Stimulated activated CD4-positive, alpha-beta T cell treated with anti-CD3 and anti-CD28 coated beads, Interleukin-1b, Interleukin-23, amount 100 ng/mL, for 48 hours (primary cell): ENCODE results near the gene MTPN.

Source experiments
- DNase-seq: peaks from one replicate; pipeline ENCODE4 v3.0.0-alpha.2; 2020

The MTPN gene

DNA sequence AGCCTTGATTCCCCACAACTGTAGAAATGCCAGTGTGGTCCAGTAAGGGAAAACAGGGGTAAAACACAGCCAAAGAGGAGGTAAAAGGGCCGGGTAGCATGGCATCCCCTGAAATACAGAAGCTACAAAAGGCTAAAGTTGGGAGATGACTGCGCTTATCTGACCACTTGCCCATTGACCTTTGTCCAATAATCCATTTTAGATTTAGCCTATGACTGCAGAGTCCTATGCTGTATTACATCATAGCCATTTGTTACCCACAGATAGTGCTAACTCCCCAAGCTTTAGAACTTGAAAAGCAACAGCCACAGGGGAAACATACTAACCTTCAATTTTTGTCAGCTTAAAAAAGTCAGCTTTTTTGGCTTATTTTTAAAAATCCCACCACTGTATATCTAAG is 26.2 kb downstream of the MTPN start:
- no peak for DNase-seq

GRCh38 chr7:135950429-135950828 is 26.7 kb downstream of the MTPN start:
- no peak for DNase-seq

DNA sequence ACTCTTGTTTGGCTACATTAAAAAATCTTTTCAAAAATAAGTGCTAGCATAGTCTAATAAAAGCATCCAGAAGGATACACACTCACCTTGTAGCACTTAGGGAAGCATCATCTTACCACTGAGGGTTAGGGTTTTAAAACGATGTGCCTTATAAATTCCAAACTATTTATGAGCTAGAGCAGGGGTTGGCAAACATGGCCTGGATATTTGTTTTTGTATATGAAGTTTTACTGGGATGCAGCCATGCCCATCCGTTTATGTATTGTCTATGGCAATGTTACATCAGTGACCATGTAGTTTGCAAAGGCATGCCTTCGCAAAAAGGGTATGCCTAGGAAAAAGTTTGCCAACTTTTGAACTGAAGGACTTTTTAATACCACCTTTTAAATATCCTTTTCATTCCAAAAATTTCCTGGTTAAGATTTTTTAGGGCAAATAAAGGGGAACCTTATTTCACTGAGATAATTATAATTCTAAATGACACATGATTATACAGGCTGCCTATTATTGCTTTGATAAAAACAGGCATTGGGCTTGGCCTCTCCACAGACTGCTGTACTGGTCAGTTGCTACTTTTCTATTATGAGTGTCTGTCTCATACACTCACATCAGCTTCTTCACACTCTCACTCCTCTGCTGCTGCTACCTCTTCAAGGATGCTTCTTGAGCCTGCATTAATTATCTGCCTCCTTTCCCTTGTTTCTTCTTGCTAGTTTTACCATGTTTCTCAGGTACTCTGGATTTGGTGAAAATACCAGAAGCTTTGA is 30.7 kb downstream of the MTPN start:
- DNase-seq = no peak

DNA sequence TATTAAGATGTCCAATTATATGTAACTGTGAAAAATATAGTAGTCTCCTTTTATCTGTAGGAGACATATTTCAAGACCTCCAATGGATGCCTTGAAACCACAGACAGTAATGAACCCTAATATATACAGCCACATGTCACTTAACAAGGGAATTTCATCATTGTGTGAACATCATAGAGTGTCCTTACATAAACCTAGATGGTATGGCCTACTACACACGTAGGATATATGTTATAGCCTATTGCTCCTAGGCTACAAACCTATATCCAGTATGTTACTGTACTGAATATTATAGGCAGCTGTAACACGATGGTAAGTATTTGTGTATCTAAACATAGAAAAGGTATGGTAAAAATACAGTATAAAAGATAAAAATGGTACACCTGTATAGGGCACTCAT is 32.4 kb downstream of the MTPN start:
- DNase-seq = no peak

GRCh38 chr7:135943134-135943879 is 33.9 kb downstream of the MTPN start:
- no peak for DNase-seq

- no peak for DNase-seq
Observed at GRCh38 chr7:135942614-135943013, 34.5 kb downstream of the MTPN start.

GRCh38 chr7:135940077-135941075 is 36.8 kb downstream of the MTPN start:
- DNase-seq = no peak

- no peak for DNase-seq
Observed at GRCh38 chr7:135939261-135939812, 37.8 kb downstream of the MTPN start.

DNA sequence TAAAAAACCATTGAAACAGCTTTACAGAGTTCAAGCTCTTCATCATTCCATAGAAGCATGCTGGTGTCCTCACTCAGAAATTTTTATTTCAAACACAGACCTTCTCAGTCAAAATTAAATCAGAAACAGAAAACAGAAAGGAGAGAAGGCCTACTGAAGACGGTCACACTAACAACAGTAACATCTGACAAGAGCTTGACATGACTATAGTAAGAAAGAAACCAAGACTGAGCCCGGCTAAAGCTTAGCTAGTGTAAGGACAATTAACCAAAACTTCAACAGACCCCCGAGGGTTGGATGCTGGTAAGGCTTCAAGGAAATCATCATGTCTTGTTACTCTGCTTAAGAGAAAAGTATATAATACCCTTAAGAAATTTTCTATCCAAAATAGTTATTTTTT is 38.6 kb downstream of the MTPN start:
- DNase-seq = no peak

DNA sequence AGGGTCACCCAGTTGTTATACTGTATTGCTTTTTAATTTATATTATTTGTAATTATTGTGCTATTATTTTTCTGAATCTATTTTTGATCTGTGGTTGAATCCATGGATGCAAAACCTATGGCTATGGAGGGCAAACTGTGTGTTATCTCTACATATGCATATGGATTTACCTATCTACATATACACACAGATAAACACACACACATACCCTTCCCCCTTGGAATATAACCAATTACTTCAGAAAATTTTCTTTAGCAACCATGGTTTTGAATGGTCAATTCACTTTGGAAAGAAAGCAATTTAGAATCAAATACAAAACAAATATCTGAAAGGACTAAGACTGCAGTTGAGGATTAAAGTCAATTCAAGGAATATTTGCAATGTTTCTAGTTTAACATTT is 39.1 kb downstream of the MTPN start:
- no peak for DNase-seq

DNA sequence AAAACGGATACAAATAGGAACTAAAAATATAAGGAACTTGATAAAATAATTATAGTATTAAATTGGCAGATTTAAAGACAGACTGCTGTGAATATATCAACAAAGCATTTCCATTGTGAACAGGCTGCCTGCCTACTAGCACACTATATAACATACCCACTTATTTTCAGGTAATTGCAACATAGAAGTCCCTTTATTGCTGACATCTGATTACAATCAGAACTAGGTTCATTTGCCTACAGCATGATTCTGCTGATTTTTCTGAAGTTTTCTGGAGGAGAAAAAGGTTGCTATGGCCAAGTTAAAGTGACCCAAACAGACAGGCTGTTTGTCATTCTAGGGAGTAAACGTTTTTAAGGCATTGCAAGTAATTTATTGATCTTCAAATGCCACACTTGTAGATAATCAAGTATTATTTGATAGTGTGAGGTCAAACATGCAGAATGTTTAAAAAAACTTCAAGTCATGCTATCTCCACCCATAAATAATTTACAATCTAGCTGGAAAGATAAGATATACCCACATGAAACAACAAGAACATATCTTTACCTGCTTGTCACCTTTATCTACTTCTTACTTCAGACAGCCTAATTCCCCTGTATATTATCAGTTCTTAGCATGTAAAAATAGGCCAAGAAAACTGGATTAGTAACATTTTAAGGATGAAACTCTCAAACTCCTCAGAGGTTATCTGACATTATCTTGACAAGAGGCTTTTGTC is 40.5 kb downstream of the MTPN start:
- DNase-seq = no peak

GRCh38 chr7:135934651-135935050 is 42.5 kb downstream of the MTPN start:
- no peak for DNase-seq

DNA sequence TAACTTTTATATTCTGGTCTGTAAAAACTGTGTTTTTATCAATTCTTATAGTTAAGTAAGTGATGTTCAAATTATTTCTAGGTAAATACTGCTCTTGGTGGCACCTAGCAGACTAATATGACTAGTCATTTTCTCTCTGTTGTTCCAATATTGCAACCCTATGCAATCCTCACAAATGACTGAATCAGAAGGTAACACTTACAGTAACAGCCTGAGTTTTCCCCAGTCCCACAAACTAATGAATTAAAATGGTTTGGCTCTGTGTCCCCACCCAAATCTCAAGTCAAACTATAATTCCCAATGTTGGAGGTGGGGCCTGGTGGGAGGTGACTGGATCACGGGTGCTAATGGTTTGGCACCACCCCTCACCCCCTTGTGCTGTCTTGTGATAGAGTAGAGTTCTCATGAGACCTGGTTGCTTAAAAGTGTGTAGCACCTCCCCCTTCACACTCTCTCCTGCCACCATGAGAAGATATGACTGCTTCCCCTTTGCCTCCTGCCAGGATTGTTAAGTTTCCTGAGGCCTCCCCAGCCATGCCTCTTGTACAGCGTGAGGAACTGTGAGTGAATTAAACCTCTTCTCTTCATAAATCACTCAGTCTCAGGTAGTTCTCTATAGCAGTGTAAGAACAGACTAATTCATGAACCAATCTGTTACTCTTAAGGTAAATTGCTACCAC is 43.5 kb downstream of the MTPN start:
- no peak for DNase-seq

- no peak for DNase-seq
Observed at GRCh38 chr7:135932131-135932530, 45.0 kb downstream of the MTPN start.

- DNase-seq = no peak
Observed at GRCh38 chr7:135930565-135931461, 46.3 kb downstream of the MTPN start.

DNA sequence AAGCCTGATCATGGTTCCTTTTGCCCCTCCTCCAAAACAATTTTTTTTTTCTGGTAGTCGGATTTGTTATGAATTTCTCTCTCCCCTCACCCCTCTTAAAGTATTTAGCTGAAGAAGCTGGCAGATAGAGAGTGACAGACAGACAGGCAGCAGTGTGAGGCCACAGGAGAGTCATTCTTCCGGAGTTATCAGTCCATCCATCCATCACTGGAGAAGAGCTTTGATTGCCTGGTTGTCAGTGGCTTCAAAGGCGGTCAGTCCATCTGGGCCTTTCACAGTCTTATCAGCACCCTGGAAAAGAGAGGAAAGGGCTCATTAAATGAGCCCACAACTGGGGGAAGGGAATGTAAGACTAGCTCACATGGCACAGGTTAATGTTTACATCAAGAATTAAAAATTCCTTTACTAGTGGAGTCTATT is 47.4 kb downstream of the MTPN start:
- no peak for DNase-seq

- no peak for DNase-seq
Observed at GRCh38 chr7:135929249-135929648, 47.9 kb downstream of the MTPN start.

GRCh38 chr7:135928136-135928535 is 49.0 kb downstream of the MTPN start:
- DNase-seq = no peak

DNA sequence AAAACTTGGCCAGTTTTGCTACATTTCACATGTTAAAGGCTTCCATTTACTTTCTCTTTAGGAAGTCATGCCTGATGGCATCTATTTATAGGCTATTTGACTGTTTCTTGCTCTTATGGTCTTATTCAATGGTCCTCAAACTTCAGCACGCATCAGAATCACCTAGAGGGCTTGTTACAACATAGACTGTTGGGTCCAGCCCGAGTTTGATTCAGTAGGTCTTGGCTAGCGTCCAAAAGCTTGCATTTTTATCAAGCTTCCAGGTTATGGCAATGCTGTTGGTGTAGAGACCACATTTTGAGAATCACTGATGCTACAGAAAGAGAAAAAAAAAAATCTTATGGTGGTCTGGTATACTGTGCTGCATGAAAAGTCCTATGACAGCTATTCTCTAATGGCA is 51.9 kb downstream of the MTPN start:
- no peak for DNase-seq

DNA sequence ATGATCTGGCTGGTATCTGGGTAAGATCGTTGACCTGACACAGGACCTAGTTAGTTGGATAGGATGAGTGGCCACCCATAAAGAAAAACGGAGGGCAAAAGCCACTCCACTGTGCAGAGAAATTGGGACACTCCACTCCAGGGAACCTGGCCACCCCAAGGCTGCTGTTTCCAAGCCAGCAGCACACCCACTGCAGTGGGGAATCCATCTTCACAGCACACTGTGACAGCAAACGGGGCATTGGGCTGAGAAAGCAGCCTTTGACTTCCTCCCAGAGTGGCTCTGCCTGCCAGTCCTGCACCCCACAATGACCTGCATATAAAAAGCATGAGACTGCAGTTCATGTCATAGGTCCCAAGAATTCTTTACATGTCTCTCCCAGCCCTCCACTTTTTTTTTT is 52.9 kb downstream of the MTPN start:
- no peak for DNase-seq

DNA sequence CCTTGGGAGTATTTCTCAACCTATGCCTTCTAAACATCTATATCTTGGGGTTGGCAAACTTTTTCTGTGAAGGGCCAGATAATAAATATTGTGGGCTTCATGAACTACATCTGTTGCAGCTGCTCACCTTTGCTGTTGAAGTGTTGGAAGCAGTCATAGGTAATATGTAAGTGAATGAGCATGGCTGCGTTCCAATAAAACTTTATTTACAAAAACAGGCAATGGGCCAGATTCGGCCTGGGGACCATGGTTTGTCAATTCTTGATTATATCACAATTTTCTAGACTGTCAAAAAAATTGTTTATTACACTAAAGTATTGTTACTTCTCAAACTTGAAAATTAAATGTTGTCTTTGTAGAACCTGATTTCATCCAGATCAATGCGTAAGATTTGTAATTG is 54.9 kb downstream of the MTPN start:
- no peak for DNase-seq
